Measurements from ENCODE around the gene EFTUD2.

DNA sequence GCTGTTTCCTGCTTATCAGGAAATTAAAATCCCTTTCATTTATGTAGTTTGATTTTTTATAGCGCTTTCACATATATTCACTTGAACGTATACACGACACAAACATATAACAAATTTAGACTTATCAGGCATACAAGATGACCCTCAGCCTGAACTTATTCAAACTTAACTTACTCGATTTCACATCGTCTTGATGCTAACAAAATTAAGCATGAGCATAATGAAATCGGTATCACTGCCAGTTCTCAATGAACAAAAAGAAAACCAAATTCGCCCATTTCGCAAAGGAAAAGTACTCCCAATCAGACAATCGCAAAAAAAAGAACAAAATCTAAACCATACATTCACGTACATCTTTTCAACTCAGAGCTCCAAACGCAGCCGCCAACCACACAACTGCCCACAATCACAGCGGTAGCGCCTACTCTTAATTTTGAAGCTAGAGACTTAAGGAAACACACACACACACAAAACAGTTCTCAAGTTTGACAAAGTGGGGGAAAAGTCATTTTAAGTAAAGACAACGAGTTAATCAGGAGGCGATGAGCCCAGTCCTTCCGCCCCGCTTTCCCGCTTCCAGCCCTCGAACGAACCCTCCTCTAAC lies 70.2 kb downstream of the EFTUD2 start:
- TF ChIP-seq EP300 (IDR thresholded peaks at IDR 0.05; ENCODE audit: low read length), result no peak
- TF ChIP-seq EGR1 (conservative IDR thresholded peaks at IDR 0.05), result no peak

All from K562 (cell line).